Transverse colon (tissue), 4 donors: ENCODE results near the gene BRD3OS.

Source experiments
- CTCF ChIP-seq, 5 experiments: fragments of 200-600 bp in 3 of 5; fragments of 450-650 bp in 2 of 5; sonication (generic) in 3 of 5; IDR thresholded peaks; 1 replicate in 2 of 5; 2 replicates in 3 of 5; pipeline ENCODE4 v1.5.1; 2016 to 2017; ENCODE audit warnings: antibody characterized with exemption in 5 of 5, inconsistent platforms in 3 of 5, mild to moderate bottlenecking in 2 of 5, moderate library complexity in 1 of 5
- EP300 ChIP-seq: sonication (generic); formaldehyde crosslinking; IDR thresholded peaks from one replicate; pipeline ENCODE4 v1.6.1; 2017; ENCODE audit warnings: antibody characterized with exemption, low read depth
- POLR2A ChIP-seq: fragments of 450-650 bp; IDR thresholded peaks from one replicate; pipeline ENCODE4 v1.6.1; 2016; ENCODE audit warnings: antibody characterized with exemption, mild to moderate bottlenecking, moderate library complexity
- POLR2AphosphoS5 ChIP-seq, 3 donors: sonication (generic); formaldehyde crosslinking; IDR thresholded peaks; one replicate each; pipeline ENCODE4 v1.6.1; 2016; ENCODE audit warnings: antibody characterized with exemption in 3 of 3

GRCh38 chr9:134059188-134059641 lies 33.9 kb downstream of the BRD3OS start:
- TF ChIP-seq POLR2A (no peak), CTCF (IDR thresholded peaks at IDR 0.05) (no peak), POLR2AphosphoS5 (IDR thresholded peaks at IDR 0.05) (no peak), EP300 (no peak)
